HUES64 (cell line): ENCODE data around the gene TRMT61A.

ENCODE experiments used
- H3K27ac ChIP-seq: 2 replicates; pipeline ENCODE4 v1.7.0; 2013; ENCODE audit warnings: low read depth, low read length, inconsistent platforms
- H3K27me3 ChIP-seq: 2 replicates; pipeline ENCODE4 v1.6.1; 2013; ENCODE audit warnings: mild to moderate bottlenecking, low read length; ENCODE audit not compliant: insufficient read depth
- H3K36me3 ChIP-seq: 2 replicates; pipeline ENCODE4 v1.6.1; 2013; ENCODE audit warnings: mild to moderate bottlenecking, low read length; ENCODE audit not compliant: insufficient read depth
- H3K4me1 ChIP-seq: 2 replicates; pipeline ENCODE4 v1.6.1; 2013; ENCODE audit warnings: mild to moderate bottlenecking, low read length, moderate library complexity; ENCODE audit not compliant: insufficient read depth
- H3K4me3 ChIP-seq: 2 replicates; pipeline ENCODE4 v1.5.1; 2013; ENCODE audit warnings: mild to moderate bottlenecking, low read length, moderate library complexity
- H3K9ac ChIP-seq: 2 replicates; pipeline ENCODE4 v1.6.1; 2013; ENCODE audit warnings: mild to moderate bottlenecking, low read depth, low read length
- H3K9me3 ChIP-seq: 2 replicates; pipeline ENCODE4 v1.6.1; 2013; ENCODE audit warnings: low read depth, low read length; ENCODE audit not compliant: insufficient read depth
- WGBS: fragments of 150-250, 120-280 bp; methylation state at CpG from one replicate; pipeline ENCODE4 v1.1.7; 2013; ENCODE audit warnings: missing lambda C conversion rate; 5-methylcytosine and 5-hydroxymethylcytosine counted together

TRMT61A gene

DNA sequence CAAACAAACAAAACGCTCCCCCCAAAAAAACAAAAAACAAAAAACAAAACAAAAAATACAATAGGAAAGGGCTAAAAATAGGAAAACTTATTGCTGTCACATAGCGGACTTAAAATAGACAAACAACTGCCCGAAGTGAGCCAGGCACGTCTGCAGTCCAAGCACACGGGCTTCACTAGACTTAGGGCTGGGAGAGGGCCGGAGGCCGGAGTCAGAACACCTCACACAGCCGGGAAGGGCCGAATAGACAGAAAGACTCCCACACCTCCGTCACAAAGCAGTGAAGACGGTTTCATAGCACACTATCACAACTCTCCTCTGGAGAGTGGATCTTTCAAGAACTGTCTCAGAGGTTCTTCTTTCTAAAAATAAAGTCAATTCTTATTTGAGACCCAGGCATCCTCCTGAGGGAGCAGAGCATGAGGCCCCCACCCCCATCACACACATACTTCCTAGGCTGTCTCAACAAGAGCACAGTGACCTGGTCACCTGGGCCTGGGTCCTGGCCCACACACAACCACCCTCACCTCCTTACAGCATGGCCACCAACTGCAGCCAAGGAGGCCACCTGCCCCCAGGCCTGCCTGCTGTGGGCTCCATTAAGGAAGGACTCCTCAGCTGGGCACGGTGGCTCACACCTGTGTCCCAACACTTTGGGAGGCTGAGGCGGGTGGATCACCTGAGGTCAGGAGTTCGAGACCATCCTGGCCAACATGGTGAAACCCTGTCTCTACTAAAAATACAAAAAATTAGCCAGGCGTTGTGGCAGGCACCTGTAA lies 26.8 kb downstream of the TRMT61A start:
- 92% methylated on average over 15 of the region's 15 CpGs for WGBS
- no peak overlapping the region for H3K9ac ChIP-seq
- no peaks in the 10 kb centered on the region for H3K27me3 ChIP-seq
- peaks cover under 1% of the 10 kb centered on the region; the same call in 1 of the 2 replicates for H3K4me1 ChIP-seq
- no peaks in the 10 kb centered on the region for H3K9me3 ChIP-seq
- peaks cover 29% of the 10 kb centered on the region for H3K36me3 ChIP-seq
- no peak overlapping the region for H3K27ac ChIP-seq
- H3K4me3 ChIP-seq = no peak overlapping the region

GRCh38 chr14:103556946-103557758 lies 28.2 kb downstream of the TRMT61A start:
- Histone ChIP-seq H3K4me3 (no peak overlapping the region), H3K4me1 (peaks cover 5% of the 10 kb centered on the region; the same call in 1 of the 2 replicates), H3K27ac (no peak overlapping the region), H3K9me3 (no peaks in the 10 kb centered on the region), H3K27me3 (no peaks in the 10 kb centered on the region), H3K36me3 (peaks cover 29% of the 10 kb centered on the region), H3K9ac (no peak overlapping the region)
- 94% methylated on average over 15 of the region's 15 CpGs for WGBS

- no peaks in the 10 kb centered on the region for H3K27me3 ChIP-seq
- H3K36me3 ChIP-seq = peaks cover 29% of the 10 kb centered on the region
- no peaks in the 10 kb centered on the region for H3K9me3 ChIP-seq
- no peak overlapping the region for H3K9ac ChIP-seq
- no peak overlapping the region for H3K4me3 ChIP-seq
- 96% methylated on average over 16 of the region's 16 CpGs for WGBS
- no peak overlapping the region for H3K27ac ChIP-seq
- H3K4me1 ChIP-seq = peaks cover 5% of the 10 kb centered on the region; the same call in 1 of the 2 replicates
Observed at GRCh38 chr14:103558071-103558882, 29.3 kb downstream of the TRMT61A start.

- 94% methylated on average over 9 of the region's 9 CpGs for WGBS
- no peak overlapping the region for H3K27ac ChIP-seq
- H3K36me3 ChIP-seq = peaks cover 29% of the 10 kb centered on the region
- H3K9ac ChIP-seq = no peak overlapping the region
- H3K9me3 ChIP-seq = no peaks in the 10 kb centered on the region
- H3K27me3 ChIP-seq = no peaks in the 10 kb centered on the region
- H3K4me1 ChIP-seq = peaks cover 5% of the 10 kb centered on the region; the same call in 1 of the 2 replicates
- H3K4me3 ChIP-seq = no peak overlapping the region
Observed at GRCh38 chr14:103559766-103560165, 30.8 kb downstream of the TRMT61A start.

DNA sequence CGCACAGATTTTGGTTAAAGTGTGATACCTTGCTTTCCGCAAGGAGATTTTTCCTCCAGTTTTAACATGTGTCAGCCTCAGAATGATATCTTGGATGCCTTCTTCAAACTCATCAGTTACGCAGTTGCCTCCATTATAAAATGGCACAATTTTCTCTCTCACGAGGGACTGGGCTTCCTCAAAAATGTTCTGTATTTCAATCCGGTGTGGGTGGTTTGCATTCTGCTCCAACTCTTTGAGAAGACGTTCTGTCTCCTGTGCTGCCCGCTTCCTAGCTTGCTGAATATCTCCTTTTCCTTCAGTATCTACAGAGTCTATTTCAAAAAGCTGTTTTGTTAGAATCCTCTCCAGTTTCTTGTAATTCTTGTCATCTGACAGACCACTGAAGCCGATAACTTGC lies 31.7 kb downstream of the TRMT61A start:
- peaks cover 29% of the 10 kb centered on the region for H3K36me3 ChIP-seq
- no peak overlapping the region for H3K27ac ChIP-seq
- peaks cover 5% of the 10 kb centered on the region; the same call in 1 of the 2 replicates for H3K4me1 ChIP-seq
- H3K27me3 ChIP-seq = no peaks in the 10 kb centered on the region
- 91% methylated on average over 8 of the region's 8 CpGs for WGBS
- H3K4me3 ChIP-seq = peak overlapping the region; percentile 99
- H3K9me3 ChIP-seq = no peaks in the 10 kb centered on the region
- peak overlapping the region; percentile 98; the same call in 1 of the 2 replicates for H3K9ac ChIP-seq

- no peaks in the 10 kb centered on the region for H3K9me3 ChIP-seq
- 4% methylated on average over 36 of the region's 36 CpGs for WGBS
- H3K4me3 ChIP-seq = peak overlapping the region; percentile 99
- peak overlapping the region; percentile 97 for H3K27ac ChIP-seq
- peaks cover 5% of the 10 kb centered on the region; the same call in 1 of the 2 replicates for H3K4me1 ChIP-seq
- H3K9ac ChIP-seq = peak overlapping the region; percentile 98
- peaks cover 29% of the 10 kb centered on the region for H3K36me3 ChIP-seq
- no peaks in the 10 kb centered on the region for H3K27me3 ChIP-seq
Observed at GRCh38 chr14:103561381-103562178, 32.6 kb downstream of the TRMT61A start.

- Histone ChIP-seq H3K27me3 (no peaks in the 10 kb centered on the region), H3K4me1 (peaks cover 5% of the 10 kb centered on the region; the same call in 1 of the 2 replicates), H3K27ac (peak overlapping the region; percentile 97), H3K36me3 (peaks cover 29% of the 10 kb centered on the region), H3K4me3 (peak overlapping the region; percentile 99), H3K9ac (peak overlapping the region; percentile 98), H3K9me3 (no peaks in the 10 kb centered on the region)
- WGBS = under 1% methylated on average over 25 of the region's 25 CpGs
Observed at GRCh38 chr14:103562179-103562428, 33.1 kb downstream of the TRMT61A start.

- Histone ChIP-seq H3K9me3 (no peaks in the 10 kb centered on the region), H3K4me3 (peak within 1 kb of the TSS; percentile 99), H3K27ac (peak within 1 kb of the TSS; percentile 97), H3K4me1 (peaks cover 5% of the 10 kb centered on the region; the same call in 1 of the 2 replicates), H3K27me3 (no peaks in the 10 kb centered on the region), H3K9ac (peak within 1 kb of the TSS; percentile 98), H3K36me3 (peaks cover 29% of the 10 kb centered on the region)
- WGBS = under 1% methylated on average over 109 of the region's 109 CpGs
Observed at GRCh38 chr14:103562429-103563225, 33.6 kb downstream of the TRMT61A start, which contains the start of the genes BAG5 and COA8. BAG5 (minus strand) TSS chr14:103562657; CDS start chr14:103561164, 1,493 bp downstream. COA8 (plus strand) TSS chr14:103562960; CDS start chr14:103563002, 42 bp downstream.

DNA sequence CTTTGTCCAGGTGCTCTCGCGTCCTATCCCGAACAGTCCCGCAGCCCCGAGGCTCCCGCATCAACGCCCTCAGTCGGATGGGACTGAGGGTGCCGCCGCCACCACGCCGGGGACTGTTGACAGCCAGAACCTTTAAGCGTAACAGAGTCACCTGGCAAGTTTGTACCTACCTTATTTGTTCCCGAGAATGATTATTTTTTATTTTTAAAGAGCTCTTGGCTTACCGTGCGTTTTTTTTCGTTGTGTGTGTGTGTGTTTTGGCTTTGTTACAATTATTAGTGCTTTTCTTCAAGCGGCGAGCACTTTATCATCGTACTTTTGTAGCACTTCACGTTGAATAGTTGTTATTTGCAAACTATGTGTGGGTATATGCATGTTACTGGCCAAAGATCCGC lies 34.2 kb downstream of the TRMT61A start:
- no peaks in the 10 kb centered on the region for H3K9me3 ChIP-seq
- no peaks in the 10 kb centered on the region for H3K27me3 ChIP-seq
- H3K4me1 ChIP-seq = peaks cover 5% of the 10 kb centered on the region; the same call in 1 of the 2 replicates
- 2% methylated on average over 22 of the region's 22 CpGs for WGBS
- peak overlapping the region; percentile 98 for H3K9ac ChIP-seq
- peaks cover 25% of the 10 kb centered on the region for H3K36me3 ChIP-seq
- peak overlapping the region; percentile 97 for H3K27ac ChIP-seq
- peak overlapping the region; percentile 99 for H3K4me3 ChIP-seq
